Measurements from ENCODE around the gene SDHA. TPM values are rescaled to one million over a fixed set of nuclear protein-coding genes. Genes with fewer than 3 reads are reported as not detected.
"Not testable (repeated sequence)": the region's sequence is repeated elsewhere in the genome, so short reads cannot be mapped to it uniquely, and the experiment has no call there.

SDHA gene
- total and polyA plus RNA-seq, 4 donors, result 60.0 to 105 (median 91.4) TPM

- Histone ChIP-seq H3K27ac (ENCODE audit: low read depth in 1 of 2, low read length in 1 of 2) (peak overlapping the region; percentile 87 to 99), H3K4me3 (peak overlapping the region; percentile 96), H3K9me3 (ENCODE audit: control insufficient read depth in 4 of 4, insufficient read depth in 3 of 4, low read length in 3 of 4) (no peaks in the 10 kb centered on the region), H3K4me1 (ENCODE audit: control insufficient read depth in 5 of 5, insufficient read depth in 5 of 5, low read length in 5 of 5) (peaks cover 3 to 15% (median 5%) of the 10 kb centered on the region in 5 donors), H3K9ac (ENCODE audit: insufficient read depth in 1 of 2, low read length in 2 of 2) (peak overlapping the region; percentile 1 to 37), H3K27me3 (ENCODE audit: control insufficient read depth in 3 of 3, insufficient read depth in 3 of 3, low read length in 2 of 3) (no peaks in the 10 kb centered on the region), H3K36me3 (ENCODE audit: control insufficient read depth in 4 of 4, insufficient read depth in 4 of 4, low read length in 4 of 4) (peaks cover 0 to 6% (median 2%) of the 10 kb centered on the region in 4 donors)
- ATAC-seq (ENCODE audit: insufficient read depth, low FRiP score) (peak; percentile 56), DNase-seq (peak in 2 of 3 donors; percentile 23 to 24)
- no peak for TF ChIP-seq CTCF (IDR thresholded peaks at IDR 0.05; ENCODE audit: control extremely low read depth, extremely low read depth)
- WGBS, 2 donors, result 0% methylated on average over 52 to 73 of the region's 73 CpGs
Observed at GRCh38 chr5:218457-219291, 554 bp downstream of the SDHA start.

- DNase-seq, result peak in 2 of 3 donors; percentile 20 to 23
- Histone ChIP-seq H3K9me3 (ENCODE audit: control insufficient read depth in 4 of 4, insufficient read depth in 3 of 4, low read length in 3 of 4) (no peaks in the 10 kb centered on the region), H3K9ac (ENCODE audit: insufficient read depth in 1 of 2, low read length in 2 of 2) (peak overlapping the region; percentile 1 to 12), H3K36me3 (ENCODE audit: control insufficient read depth in 4 of 4, insufficient read depth in 4 of 4, low read length in 4 of 4) (peaks cover 0 to 6% (median 1%) of the 10 kb centered on the region in 4 donors), H3K27me3 (ENCODE audit: control insufficient read depth in 3 of 3, insufficient read depth in 3 of 3, low read length in 2 of 3) (no peaks in the 10 kb centered on the region), H3K4me3 (no peak overlapping the region), H3K4me1 (ENCODE audit: control insufficient read depth in 5 of 5, insufficient read depth in 5 of 5, low read length in 5 of 5) (peaks cover 3 to 15% (median 5%) of the 10 kb centered on the region in 5 donors), H3K27ac (ENCODE audit: low read depth in 1 of 2, low read length in 1 of 2) (peak overlapping the region; percentile 17 to 58)
- no peak for ATAC-seq (ENCODE audit: insufficient read depth, low FRiP score)
- WGBS, 2 donors, result 4 to 11% methylated on average over 9 of the region's 9 CpGs
- no peak for TF ChIP-seq CTCF (IDR thresholded peaks at IDR 0.05; ENCODE audit: control extremely low read depth, extremely low read depth)
Observed at GRCh38 chr5:219460-219863, 1.3 kb downstream of the SDHA start.

GRCh38 chr5:219991-220390 is 1.9 kb downstream of the SDHA start:
- H3K27ac ChIP-seq (ENCODE audit: low read depth in 1 of 2, low read length in 1 of 2), result peak overlapping the region in 1 of 2 donors; percentile 17

GRCh38 chr5:222951-223715 is 5.0 kb downstream of the SDHA start:
- H3K4me3 ChIP-seq; DNase-seq; H3K27ac ChIP-seq (ENCODE audit: low read depth in 1 of 2, low read length in 1 of 2); H3K9ac ChIP-seq (ENCODE audit: insufficient read depth in 1 of 2, low read length in 2 of 2); ATAC-seq (ENCODE audit: insufficient read depth, low FRiP score); H3K27me3 ChIP-seq (ENCODE audit: control insufficient read depth in 3 of 3, insufficient read depth in 3 of 3, low read length in 2 of 3); H3K9me3 ChIP-seq (ENCODE audit: control insufficient read depth in 4 of 4, insufficient read depth in 3 of 4, low read length in 3 of 4): not testable (repeated sequence)
- Histone ChIP-seq H3K36me3 (ENCODE audit: control insufficient read depth in 4 of 4, insufficient read depth in 4 of 4, low read length in 4 of 4) (peaks cover 3 to 30% (median 25%) of the 10 kb centered on the region in 4 donors), H3K4me1 (ENCODE audit: control insufficient read depth in 5 of 5, insufficient read depth in 5 of 5, low read length in 5 of 5) (peaks cover 3 to 15% (median 5%) of the 10 kb centered on the region in 5 donors)
- 23 to 47% methylated on average over 6 of the region's 6 CpGs for WGBS, 2 donors

More at GRCh38 chr5:219991-220390, 1.9 kb downstream of the SDHA start:
- TF ChIP-seq CTCF (IDR thresholded peaks at IDR 0.05; ENCODE audit: control extremely low read depth, extremely low read depth), result no peak
- Histone ChIP-seq H3K27me3 (ENCODE audit: control insufficient read depth in 3 of 3, insufficient read depth in 3 of 3, low read length in 2 of 3) (no peaks in the 10 kb centered on the region), H3K9me3 (ENCODE audit: control insufficient read depth in 4 of 4, insufficient read depth in 3 of 4, low read length in 3 of 4) (no peaks in the 10 kb centered on the region), H3K4me3 (no peak overlapping the region), H3K36me3 (ENCODE audit: control insufficient read depth in 4 of 4, insufficient read depth in 4 of 4, low read length in 4 of 4) (peaks cover 0 to 9% (median 5%) of the 10 kb centered on the region in 4 donors), H3K9ac (ENCODE audit: insufficient read depth in 1 of 2, low read length in 2 of 2) (peak overlapping the region in 1 of 2 donors; percentile 23), H3K4me1 (ENCODE audit: control insufficient read depth in 5 of 5, insufficient read depth in 5 of 5, low read length in 5 of 5) (peaks cover 3 to 15% (median 5%) of the 10 kb centered on the region in 5 donors)
- DNase-seq, result peak in 1 of 3 donors; percentile 15
- 21 to 27% methylated on average over 4 of the region's 4 CpGs for WGBS, 2 donors
- ATAC-seq (ENCODE audit: insufficient read depth, low FRiP score), result no peak
